CD8-positive, alpha-beta memory T cell (primary cell): ENCODE data around the gene VAPB. TPM values are rescaled to one million over a fixed set of nuclear protein-coding genes. Genes with fewer than 3 reads are reported as not detected.
A peak's percentile ranks its signal among the peaks of the same experiment; 100 is the strongest.
"Not testable (repeated sequence)": the region's sequence is repeated elsewhere in the genome, so short reads cannot be mapped to it uniquely, and the experiment has no call there.

ENCODE experiments used
- CTCF ChIA-PET: fragments of 350-600 bp; sonication (Branson Sonifier 250); formaldehyde crosslinking; loops from one replicate; lab custom pipeline; 2021; ENCODE audit warnings: antibody characterized with exemption; lab: Charles Lee
- POLR2A ChIA-PET: fragments of 350-600 bp; sonication (Branson Sonifier 250); formaldehyde crosslinking; loops from one replicate; lab custom pipeline; 2021; ENCODE audit warnings: antibody characterized with exemption; lab: Charles Lee
- DNase-seq, 5 donors: peaks; one replicate each; pipeline versions ENCODE4 v3.0.0 to v3.0.0-alpha.2; 2020 to 2022; ENCODE audit warnings: mixed read lengths in 1 of 5
- H3K27ac ChIP-seq: one replicate; pipeline ENCODE4 v1.7.0; 2013; ENCODE audit warnings: low read depth, mild to moderate bottlenecking, low read length, moderate library complexity
- H3K27me3 ChIP-seq: 2 replicates; pipeline ENCODE4 v1.7.0; 2013; ENCODE audit warnings: low read length, mild to moderate bottlenecking; ENCODE audit not compliant: insufficient read depth, poor library complexity, severe bottlenecking
- H3K36me3 ChIP-seq: 2 replicates; pipeline ENCODE4 v1.7.0; 2013; ENCODE audit warnings: mild to moderate bottlenecking, low read length, moderate library complexity; ENCODE audit not compliant: insufficient read depth
- H3K4me1 ChIP-seq: 2 replicates; pipeline ENCODE4 v1.7.0; 2013; ENCODE audit warnings: mild to moderate bottlenecking, low read length, moderate library complexity; ENCODE audit not compliant: insufficient read depth
- H3K4me3 ChIP-seq: 2 replicates; pipeline ENCODE4 v1.7.0; 2013; ENCODE audit warnings: mild to moderate bottlenecking, low read length
- H3K9me3 ChIP-seq: 2 replicates; pipeline ENCODE4 v1.7.0; 2013; ENCODE audit warnings: mild to moderate bottlenecking, low read length
- H3K27ac Mint-ChIP-seq, 8 donors: one replicate each; pipeline ENCODE4 v1.8.0; 2020 to 2021; ENCODE audit warnings: mixed read lengths in 8 of 8, mild to moderate bottlenecking in 6 of 8, inconsistent platforms in 3 of 8, moderate library complexity in 3 of 8
- H3K27me3 Mint-ChIP-seq, 2 donors: one replicate each; pipeline ENCODE4 v1.8.0; 2020 to 2021; ENCODE audit warnings: mixed read lengths in 2 of 2, mild to moderate bottlenecking in 1 of 2, moderate library complexity in 1 of 2
- H3K36me3 Mint-ChIP-seq, 3 donors: one replicate each; pipeline ENCODE4 v1.8.0; 2020 to 2021; ENCODE audit warnings: mixed read lengths in 3 of 3, inconsistent platforms in 1 of 3, mild to moderate bottlenecking in 1 of 3
- H3K4me1 Mint-ChIP-seq, 3 donors: one replicate each; pipeline ENCODE4 v1.8.0; 2020 to 2021; ENCODE audit warnings: mixed read lengths in 3 of 3, inconsistent platforms in 1 of 3, mild to moderate bottlenecking in 1 of 3
- H3K4me3 Mint-ChIP-seq, 7 donors: one replicate each; pipeline ENCODE4 v1.8.0; 2020 to 2021; ENCODE audit warnings: mixed read lengths in 7 of 7, mild to moderate bottlenecking in 6 of 7, moderate library complexity in 4 of 7, inconsistent platforms in 2 of 7
- H3K9me3 Mint-ChIP-seq, 5 donors: one replicate each; pipeline ENCODE4 v1.8.0; 2020 to 2022; ENCODE audit warnings: mixed read lengths in 5 of 5, mild to moderate bottlenecking in 3 of 5, moderate library complexity in 2 of 5, inconsistent platforms in 1 of 5
- polyA plus RNA-seq: library from polyadenylated mRNA; unstranded; fragments of 300-500 nt; fragmentation: Illumina TruSeq; gene quantifications from one replicate; pipeline ENCODE4 v1.2.3, GENCODE V29; 2021
- total RNA-seq, 2 experiments: library from RNA; stranded (reverse); gene quantifications; one replicate each; pipeline ENCODE4 v1.2.3, GENCODE V29; 2021

VAPB gene
- total and polyA plus RNA-seq, 3 experiments from 2014 or later: 31.5 to 40.3 (median 36.6) TPM

GRCh38 chr20:58373296-58373695 is 15.7 kb upstream of the VAPB start:
- Mint-ChIP-seq H3K27ac (peak overlapping the region in 1 of 8 donors; percentile 8), H3K27me3 (peaks cover 10 to 24% of the 10 kb centered on the region in 2 donors)
- H3K36me3 Mint-ChIP-seq, H3K9me3 Mint-ChIP-seq, H3K4me3 Mint-ChIP-seq, CTCF ChIA-PET, H3K27ac ChIP-seq, DNase-seq, H3K4me1 Mint-ChIP-seq, H3K27me3 ChIP-seq, H3K4me3 ChIP-seq, H3K36me3 ChIP-seq, H3K4me1 ChIP-seq, H3K9me3 ChIP-seq, POLR2A ChIA-PET: not testable (repeated sequence)

- Mint-ChIP-seq H3K36me3 (peaks cover 0 to 3% (median 2%) of the 10 kb centered on the region in 3 donors), H3K27ac (peak overlapping the region in 2 of 8 donors; percentile 17 to 43), H3K4me1 (no peaks in the 10 kb centered on the region), H3K9me3 (no peaks in the 10 kb centered on the region), H3K27me3 (peaks cover 11 to 33% of the 10 kb centered on the region in 2 donors), H3K4me3 (no peak overlapping the region)
- ChIA-PET CTCF (no interaction called here), POLR2A (no interaction called here)
- peaks cover 4% of the 10 kb centered on the region for H3K27me3 ChIP-seq
- H3K4me3 ChIP-seq: no peak overlapping the region
- no peaks in the 10 kb centered on the region for H3K36me3 ChIP-seq
- H3K4me1 ChIP-seq: no peaks in the 10 kb centered on the region
- no peak for DNase-seq
- no peaks in the 10 kb centered on the region for H3K9me3 ChIP-seq
- H3K27ac ChIP-seq: peak overlapping the region; percentile 47
These were observed 14.8 kb upstream of the VAPB start for GRCh38 chr20:58374027-58374850.

GRCh38 chr20:58374906-58375758 is 13.9 kb upstream of the VAPB start:
- ChIA-PET CTCF (no interaction called here), POLR2A (no interaction called here)
- Histone ChIP-seq H3K27me3 (peaks cover 4% of the 10 kb centered on the region), H3K4me3 (no peak overlapping the region), H3K9me3 (no peaks in the 10 kb centered on the region), H3K36me3 (no peaks in the 10 kb centered on the region), H3K4me1 (no peaks in the 10 kb centered on the region), H3K27ac (no peak overlapping the region)
- peaks cover 0 to 3% (median 0%) of the 10 kb centered on the region in 3 donors for H3K36me3 Mint-ChIP-seq
- no peaks in the 10 kb centered on the region for H3K9me3 Mint-ChIP-seq
- no peak overlapping the region for H3K4me3 Mint-ChIP-seq
- peaks cover 11 to 39% of the 10 kb centered on the region in 2 donors for H3K27me3 Mint-ChIP-seq
- no peaks in the 10 kb centered on the region for H3K4me1 Mint-ChIP-seq
- H3K27ac Mint-ChIP-seq: peak overlapping the region in 1 of 8 donors; percentile 35
- no peak for DNase-seq

GRCh38 chr20:58375759-58376352 is 13.2 kb upstream of the VAPB start:
- H3K27me3 Mint-ChIP-seq: peaks cover 17 to 46% of the 10 kb centered on the region in 2 donors
- H3K27ac Mint-ChIP-seq: no peak overlapping the region
- Histone ChIP-seq H3K36me3 (no peaks in the 10 kb centered on the region), H3K27ac (no peak overlapping the region), H3K27me3 (peaks cover 4% of the 10 kb centered on the region), H3K9me3 (no peaks in the 10 kb centered on the region), H3K4me3 (no peak overlapping the region), H3K4me1 (no peaks in the 10 kb centered on the region)
- H3K9me3 Mint-ChIP-seq: peaks cover 1 to 3% (median 2%) of the 10 kb centered on the region in 5 donors
- no peaks in the 10 kb centered on the region for H3K4me1 Mint-ChIP-seq
- no peak overlapping the region for H3K4me3 Mint-ChIP-seq
- peaks cover 0 to 5% (median 0%) of the 10 kb centered on the region in 3 donors for H3K36me3 Mint-ChIP-seq
- ChIA-PET CTCF (no interaction called here), POLR2A (no interaction called here)
- DNase-seq: no peak

DNA sequence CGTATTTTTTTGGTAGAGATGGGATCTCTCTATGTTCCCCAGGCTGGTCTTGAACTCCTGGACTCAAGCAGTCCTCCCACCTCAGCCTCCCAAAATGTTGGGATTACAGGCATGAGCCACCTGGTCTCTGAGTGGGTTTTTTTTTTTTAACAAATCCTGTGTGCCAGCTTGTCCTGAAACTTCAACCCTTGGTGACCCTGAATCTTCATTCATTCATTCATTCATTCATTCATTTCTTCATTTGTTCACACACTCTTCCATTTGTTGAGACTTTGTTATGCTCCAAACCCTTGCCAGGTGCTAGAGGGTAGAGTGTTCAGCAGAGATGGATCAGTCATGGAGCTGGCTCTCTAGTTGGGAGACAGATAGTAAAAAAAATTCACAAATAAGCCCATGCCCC is 12.0 kb upstream of the VAPB start:
- H3K27ac Mint-ChIP-seq: peak overlapping the region in 1 of 8 donors; percentile 47
- DNase-seq: no peak
- Histone ChIP-seq H3K36me3 (no peaks in the 10 kb centered on the region), H3K27me3 (peaks cover 4% of the 10 kb centered on the region), H3K9me3 (no peaks in the 10 kb centered on the region), H3K4me1 (no peaks in the 10 kb centered on the region), H3K27ac (no peak overlapping the region), H3K4me3 (no peak overlapping the region)
- POLR2A ChIA-PET: no interaction called here
- CTCF ChIA-PET: interaction anchor here (0.6 kb wide), 1 partner anchor 541 kb away, joined by 3 read pairs; no protein-coding TSS in a partner anchor
- peaks cover 0 to 16% (median 4%) of the 10 kb centered on the region in 3 donors for H3K36me3 Mint-ChIP-seq
- peaks cover 6 to 13% (median 9%) of the 10 kb centered on the region in 5 donors for H3K9me3 Mint-ChIP-seq
- peaks cover 27 to 58% of the 10 kb centered on the region in 2 donors for H3K27me3 Mint-ChIP-seq
- no peak overlapping the region for H3K4me3 Mint-ChIP-seq
- H3K4me1 Mint-ChIP-seq: no peaks in the 10 kb centered on the region

- H3K36me3 ChIP-seq: no peaks in the 10 kb centered on the region
- Mint-ChIP-seq H3K9me3 (peaks cover 6 to 18% (median 10%) of the 10 kb centered on the region in 5 donors), H3K4me1 (no peaks in the 10 kb centered on the region), H3K27me3 (peaks cover 29 to 67% of the 10 kb centered on the region in 2 donors), H3K4me3 (no peak overlapping the region), H3K27ac (no peak overlapping the region), H3K36me3 (peaks cover 0 to 25% (median 4%) of the 10 kb centered on the region in 3 donors)
- no peak for DNase-seq
- no peak overlapping the region for H3K4me3 ChIP-seq
- CTCF ChIA-PET: interaction anchor here (0.9 kb wide), 1 partner anchor 59 kb away, joined by 3 read pairs; no protein-coding TSS in a partner anchor
- H3K4me1 ChIP-seq: no peaks in the 10 kb centered on the region
- peaks cover 4% of the 10 kb centered on the region for H3K27me3 ChIP-seq
- POLR2A ChIA-PET: no interaction called here
- no peak overlapping the region for H3K27ac ChIP-seq
- no peaks in the 10 kb centered on the region for H3K9me3 ChIP-seq
These were observed 11.1 kb upstream of the VAPB start for GRCh38 chr20:58377766-58378401.

DNA sequence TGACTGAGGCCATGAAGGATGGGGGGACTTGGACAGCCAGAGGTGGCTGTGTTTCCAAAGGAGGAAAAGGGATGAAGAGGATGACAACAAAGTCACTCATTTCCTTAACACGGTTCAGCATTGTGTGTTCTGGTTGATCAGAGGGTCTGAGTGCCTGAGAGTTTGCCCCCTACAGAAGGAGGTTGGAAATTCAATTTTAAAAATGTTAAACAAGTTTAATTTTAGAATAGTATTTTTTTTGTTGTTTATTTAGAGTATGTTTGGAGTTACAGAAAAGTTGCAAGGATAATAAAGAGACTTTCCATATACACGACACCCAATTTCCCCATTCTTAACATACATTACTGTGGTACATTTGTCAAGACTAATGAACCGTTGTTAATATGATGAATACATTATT is 10.3 kb upstream of the VAPB start:
- Histone ChIP-seq H3K4me3 (no peak overlapping the region), H3K27me3 (peaks cover 4% of the 10 kb centered on the region), H3K4me1 (no peaks in the 10 kb centered on the region), H3K27ac (no peak overlapping the region), H3K36me3 (no peaks in the 10 kb centered on the region), H3K9me3 (no peaks in the 10 kb centered on the region)
- H3K27me3 Mint-ChIP-seq: peaks cover 31 to 75% of the 10 kb centered on the region in 2 donors
- peaks cover 0 to 26% (median 4%) of the 10 kb centered on the region in 3 donors for H3K36me3 Mint-ChIP-seq
- H3K4me3 Mint-ChIP-seq: no peak overlapping the region
- peak overlapping the region in 1 of 8 donors; percentile 3 for H3K27ac Mint-ChIP-seq
- DNase-seq: no peak
- ChIA-PET POLR2A (no interaction called here), CTCF (no interaction called here)
- H3K9me3 Mint-ChIP-seq: peaks cover 6 to 18% (median 10%) of the 10 kb centered on the region in 5 donors
- no peaks in the 10 kb centered on the region for H3K4me1 Mint-ChIP-seq
